ENCODE data around the gene PPFIA4.

GRCh38 chr1:202991112-202991511 lies 35.2 kb upstream of the PPFIA4 start:
- no peak for TF ChIP-seq ZBTB33 (IDR thresholded peaks at IDR 0.05; ENCODE audit: extremely low read depth, insufficient replicate concordance, low read length)
- no peak for TF ChIP-seq EZH2 (IDR thresholded peaks at IDR 0.05)
- no peak for TF ChIP-seq CTCF (IDR thresholded peaks at IDR 0.05 in 2 of 3, conservative IDR thresholded peaks at IDR 0.05 in 1 of 3; ENCODE audit: borderline replicate concordance in 1 of 3, insufficient read depth in 1 of 3, low read depth in 2 of 3, low read length in 2 of 3)
- no peak for TF ChIP-seq JUND (IDR thresholded peaks at IDR 0.05)
- TF ChIP-seq MAX (IDR thresholded peaks at IDR 0.05), result no peak
- no peak for TF ChIP-seq POLR2A (IDR thresholded peaks at IDR 0.05; ENCODE audit: borderline replicate concordance, extremely low read depth, insufficient read depth, insufficient read length)
- no peak for TF ChIP-seq ZNF274 (IDR thresholded peaks at IDR 0.05; ENCODE audit: low read depth, low read length)
- no peak for TF ChIP-seq TCF7L2 (IDR thresholded peaks at IDR 0.05; ENCODE audit: borderline replicate concordance, extremely low read depth, insufficient read depth, insufficient read length)

Measured in HCT116 (cell line).